ENCODE measurements around the gene FRAS1.
"Not testable (repeated sequence)": the region's sequence is repeated elsewhere in the genome, so short reads cannot be mapped to it uniquely, and the experiment has no call there.

Gene FRAS1

GRCh38 chr4:78057135-78057599, at the start of gene FRAS1:
Gene FRAS1 (plus strand): TSS chr4:78057323. CDS start chr4:78058010, 687 bp downstream.
- DNase-seq (ENCODE audit: low read depth in 3 of 3), result no peak

GRCh38 chr4:78011003-78011402, 46.1 kb upstream of the FRAS1 start:
- DNase-seq (ENCODE audit: low read depth in 3 of 3), result not testable (repeated sequence)

- DNase-seq (ENCODE audit: low read depth in 3 of 3), result no peak
Measured at GRCh38 chr4:78014889-78015886, 41.9 kb upstream of the FRAS1 start.

- DNase-seq (ENCODE audit: low read depth in 3 of 3), result no peak
Measured at GRCh38 chr4:78018271-78019049, 38.7 kb upstream of the FRAS1 start.

- no peak for DNase-seq (ENCODE audit: low read depth in 3 of 3)
Measured at GRCh38 chr4:78019414-78019813, 37.7 kb upstream of the FRAS1 start.

GRCh38 chr4:78020677-78021076, 36.4 kb upstream of the FRAS1 start:
- no peak for DNase-seq (ENCODE audit: low read depth in 3 of 3)

- DNase-seq (ENCODE audit: low read depth in 3 of 3), result no peak
Measured at GRCh38 chr4:78022517-78022916, 34.6 kb upstream of the FRAS1 start.

- DNase-seq (ENCODE audit: low read depth in 3 of 3), result no peak
Measured at GRCh38 chr4:78024085-78024484, 33.0 kb upstream of the FRAS1 start.

GRCh38 chr4:78024576-78025091, 32.5 kb upstream of the FRAS1 start:
- DNase-seq (ENCODE audit: low read depth in 3 of 3), result no peak

- no peak for DNase-seq (ENCODE audit: low read depth in 3 of 3)
Measured at GRCh38 chr4:78031417-78031950, 25.6 kb upstream of the FRAS1 start.

GRCh38 chr4:78032446-78032845, 24.7 kb upstream of the FRAS1 start:
- DNase-seq (ENCODE audit: low read depth in 3 of 3), result no peak

GRCh38 chr4:78032929-78033328, 24.2 kb upstream of the FRAS1 start:
- DNase-seq (ENCODE audit: low read depth in 3 of 3), result no peak

- no peak for DNase-seq (ENCODE audit: low read depth in 3 of 3)
Measured at GRCh38 chr4:78033861-78034260, 23.3 kb upstream of the FRAS1 start.

GRCh38 chr4:78038704-78039103, 18.4 kb upstream of the FRAS1 start:
- no peak for DNase-seq (ENCODE audit: low read depth in 3 of 3)

- no peak for DNase-seq (ENCODE audit: low read depth in 3 of 3)
Measured at GRCh38 chr4:78039678-78040077, 17.4 kb upstream of the FRAS1 start.

GRCh38 chr4:78040431-78040830, 16.7 kb upstream of the FRAS1 start:
- DNase-seq (ENCODE audit: low read depth in 3 of 3), result no peak

- no peak for DNase-seq (ENCODE audit: low read depth in 3 of 3)
Measured at GRCh38 chr4:78047366-78047765, 9.8 kb upstream of the FRAS1 start.

- DNase-seq (ENCODE audit: low read depth in 3 of 3), result no peak
Measured at GRCh38 chr4:78056265-78057129, 626 bp upstream of the FRAS1 start.

- DNase-seq (ENCODE audit: low read depth in 3 of 3), result no peak
Measured at GRCh38 chr4:78057600-78058550, 752 bp downstream of the FRAS1 start.

All from stimulated activated CD4-positive, alpha-beta T cell treated with anti-CD3 and anti-CD28 coated beads, TNF-alpha, amount 100 ng/mL, for 48 hours (primary cell).